GM23338 (cell line): ENCODE data around the gene GHDC. TPM values are rescaled to one million over a fixed set of nuclear protein-coding genes. Genes with fewer than 3 reads are reported as not detected.

Experiments used
- ATAC-seq: fragments of 200-7000 bp; cut with Tn5 transposase; 3 replicates; pipeline ENCODE4 v1.9.1; 2020
- DNase-seq: peaks from one replicate; pipeline ENCODE4 v3.0.0-alpha.2; 2015; ENCODE audit warnings: low spot score
- H2AFZ ChIP-seq: fragments of 200-600 bp; sonication (generic); 2 replicates; pipeline ENCODE4 v1.8.0; 2016; ENCODE audit warnings: antibody characterized with exemption, mild to moderate bottlenecking, moderate library complexity
- H3F3A ChIP-seq: fragments of 200-600 bp; sonication (generic); replicated peaks from 2 replicates; pipeline ENCODE4 v1.8.0; 2017; ENCODE audit warnings: antibody characterized with exemption, mixed run types, low read depth
- H3K27ac ChIP-seq: fragments of 200-600 bp; sonication (generic); 2 replicates; pipeline ENCODE4 v1.6.1; 2016; ENCODE audit warnings: low read depth
- H3K27me3 ChIP-seq: fragments of 200-600 bp; sonication (generic); 2 replicates; pipeline ENCODE4 v1.8.0; 2016; ENCODE audit warnings: mild to moderate bottlenecking, mixed run types, moderate library complexity; ENCODE audit not compliant: insufficient read depth
- H3K36me3 ChIP-seq: fragments of 200-600 bp; sonication (generic); 2 replicates; pipeline ENCODE4 v1.8.0; 2016; ENCODE audit warnings: mild to moderate bottlenecking; ENCODE audit not compliant: insufficient read depth
- H3K4me1 ChIP-seq: fragments of 200-600 bp; sonication (generic); 2 replicates; pipeline ENCODE4 v1.8.0; 2016; ENCODE audit warnings: mild to moderate bottlenecking, moderate library complexity; ENCODE audit not compliant: insufficient read depth
- H3K4me2 ChIP-seq: fragments of 200-600 bp; sonication (generic); 2 replicates; pipeline ENCODE4 v1.7.1; 2017; ENCODE audit warnings: mixed run types
- H3K4me3 ChIP-seq: fragments of 200-600 bp; sonication (generic); 2 replicates; pipeline ENCODE4 v1.6.1; 2016; ENCODE audit warnings: mixed run types
- H3K79me2 ChIP-seq: fragments of 200-600 bp; sonication (generic); replicated peaks from 2 replicates; pipeline ENCODE4 v1.8.0; 2017; ENCODE audit warnings: mild to moderate bottlenecking; ENCODE audit not compliant: insufficient read depth
- H3K9me2 ChIP-seq: fragments of 200-600 bp; sonication (generic); 2 replicates; pipeline ENCODE4 v1.8.0; 2017; ENCODE audit not compliant: insufficient read depth
- H4K20me1 ChIP-seq: fragments of 200-600 bp; sonication (generic); replicated peaks from 2 replicates; pipeline ENCODE4 v1.8.0; 2017; ENCODE audit warnings: mild to moderate bottlenecking; ENCODE audit not compliant: insufficient read depth
- H3K27ac Mint-ChIP-seq: 2 replicates; pipeline ENCODE4 v1.8.0; 2020; ENCODE audit warnings: inconsistent platforms, mild to moderate bottlenecking, moderate library complexity, mixed read lengths
- H3K27me3 Mint-ChIP-seq: 3 replicates; pipeline ENCODE4 v1.8.0; 2022; ENCODE audit warnings: low read depth, mild to moderate bottlenecking, moderate library complexity, mixed read lengths, inconsistent platforms; ENCODE audit not compliant: insufficient read depth, poor library complexity
- H3K36me3 Mint-ChIP-seq: 3 replicates; pipeline ENCODE4 v1.8.0; 2021; ENCODE audit warnings: low read depth, mild to moderate bottlenecking, inconsistent platforms, moderate library complexity, mixed read lengths
- H3K4me1 Mint-ChIP-seq: 3 replicates; pipeline ENCODE4 v1.8.0; 2020; ENCODE audit warnings: mild to moderate bottlenecking, inconsistent platforms, mixed read lengths
- H3K4me3 Mint-ChIP-seq: 3 replicates; pipeline ENCODE4 v1.8.0; 2021; ENCODE audit warnings: moderate library complexity, mild to moderate bottlenecking, inconsistent platforms, mixed read lengths
- H3K9me3 Mint-ChIP-seq: 3 replicates; pipeline ENCODE4 v1.8.0; 2020; ENCODE audit warnings: moderate library complexity, mild to moderate bottlenecking, inconsistent platforms, mixed read lengths
- CREB1 ChIP-seq: fragments of 250-450 bp; sonication (Bioruptor Pico); IDR thresholded peaks from 2 replicates; pipeline ENCODE4 v1.5.0; 2020; ENCODE audit warnings: low read depth, mild to moderate bottlenecking, moderate library complexity
- CTCF ChIP-seq, 2 experiments: fragments of 200-600 bp in 1 of 2; sonication (generic) in 1 of 2; conservative IDR thresholded peaks; 2 replicates each; pipeline versions ENCODE4 v1.5.1 to v1.6.1; 2016 to 2017; ENCODE audit warnings: antibody characterized with exemption in 2 of 2, low read depth in 2 of 2, mild to moderate bottlenecking in 2 of 2, moderate library complexity in 1 of 2
- ETS1 ChIP-seq: IDR thresholded peaks from 2 replicates; pipeline ENCODE4 v1.6.1; 2016; ENCODE audit warnings: antibody characterized with exemption
- EZH2 ChIP-seq: fragments of 200-600 bp; sonication (generic); IDR thresholded peaks from one replicate; pipeline ENCODE4 v1.8.0; 2017; ENCODE audit warnings: antibody characterized with exemption, mild to moderate bottlenecking, low read depth; ENCODE audit not compliant: unreplicated experiment
- EZH2phosphoT487 ChIP-seq: fragments of 200-600 bp; sonication (generic); IDR thresholded peaks from one replicate; pipeline ENCODE4 v1.8.1; 2018; ENCODE audit warnings: antibody characterized with exemption; ENCODE audit not compliant: unreplicated experiment
- JUNB ChIP-seq: IDR thresholded peaks from one replicate; pipeline ENCODE4 v1.6.1; 2016; ENCODE audit warnings: antibody characterized with exemption; ENCODE audit not compliant: unreplicated experiment
- NANOG ChIP-seq: IDR thresholded peaks from 2 replicates; pipeline ENCODE4 v1.6.1; 2016; ENCODE audit warnings: antibody characterized with exemption, borderline replicate concordance
- POLR2AphosphoS5 ChIP-seq: IDR thresholded peaks from 2 replicates; pipeline ENCODE4 v1.6.1; 2016; ENCODE audit warnings: antibody characterized with exemption, low read depth
- REST ChIP-seq: IDR thresholded peaks from one replicate; pipeline ENCODE4 v1.6.1; 2018; ENCODE audit warnings: antibody characterized with exemption; ENCODE audit not compliant: unreplicated experiment
- STAT1 ChIP-seq: IDR thresholded peaks from one replicate; pipeline ENCODE4 v1.6.1; 2016; ENCODE audit warnings: antibody characterized with exemption; ENCODE audit not compliant: unreplicated experiment
- ZNF114 ChIP-seq: fragments of 250-450 bp; sonication (Bioruptor Pico); IDR thresholded peaks from 2 replicates; pipeline ENCODE4 v1.5.0; 2020; ENCODE audit warnings: mild to moderate bottlenecking, moderate library complexity
- ZNF331 ChIP-seq: fragments of 250-450 bp; sonication (Bioruptor Pico); IDR thresholded peaks from 2 replicates; pipeline ENCODE4 v1.5.0; 2020; ENCODE audit warnings: low read depth, mild to moderate bottlenecking, moderate library complexity
- ZNF462 ChIP-seq: fragments of 250-450 bp; sonication (Bioruptor Pico); IDR thresholded peaks from 2 replicates; pipeline ENCODE4 v1.5.0; 2020; ENCODE audit warnings: mild to moderate bottlenecking, moderate library complexity
- polyA plus RNA-seq: library from polyadenylated mRNA; unstranded; fragments of >200 nt; fragmentation: Nextera tagmentation; extraction: Ambion mirVana; gene quantifications from 2 replicates; pipeline ENCODE4 v1.2.1, GENCODE V29; 2016
- total RNA-seq: library from RNA; depleted of rRNA; stranded (reverse); fragments of >200 nt; shearing (Covaris generic); gene quantifications from 2 replicates; pipeline ENCODE4 v1.2.3, GENCODE V29; 2014

GHDC gene
- total and polyA plus RNA-seq, 2 experiments from 2014 or later: 4.0 to 13.8 TPM

- Histone ChIP-seq H3K4me2 (no peak overlapping the region), H3K4me1 (no peaks in the 10 kb centered on the region; the same call in 1 of the 2 replicates), H3K9me2 (no peaks in the 10 kb centered on the region), H3F3A (no peaks in the 10 kb centered on the region), H3K4me3 (no peak overlapping the region), H4K20me1 (no peaks in the 10 kb centered on the region; the same call in 1 of the 2 replicates), H3K79me2 (no peaks in the 10 kb centered on the region), H3K27me3 (no peaks in the 10 kb centered on the region), H2AFZ (no peak overlapping the region), H3K27ac (no peak overlapping the region), H3K36me3 (no peaks in the 10 kb centered on the region)
- Mint-ChIP-seq H3K27ac (no peak overlapping the region), H3K27me3 (peaks cover 16% of the 10 kb centered on the region), H3K4me1 (peaks cover 4% of the 10 kb centered on the region), H3K4me3 (no peak overlapping the region), H3K9me3 (no peaks in the 10 kb centered on the region), H3K36me3 (no peaks in the 10 kb centered on the region)
- no peak for TF ChIP-seq ZNF114 (CRISPR knock-in tag)
- no peak for TF ChIP-seq ZNF462
- TF ChIP-seq STAT1: no peak
- no peak for TF ChIP-seq REST
- TF ChIP-seq CREB1: no peak
- TF ChIP-seq POLR2AphosphoS5: no peak
- TF ChIP-seq ETS1: no peak
- no peak for TF ChIP-seq EZH2phosphoT487
- TF ChIP-seq ZNF331 (CRISPR knock-in tag): no peak
- TF ChIP-seq EZH2: no peak
- TF ChIP-seq CTCF (conservative IDR thresholded peaks at IDR 0.05; ENCODE audit: low read depth in 2 of 2): no peak
- TF ChIP-seq JUNB: no peak
- TF ChIP-seq NANOG: no peak
- no peak for DNase-seq
- no peak for ATAC-seq
These were observed 30.4 kb downstream of the GHDC start for GRCh38 chr17:42163696-42164407.
